ENCODE data around the gene STARD8.

The STARD8 gene

GRCh38 chrX:68751372-68751771, 103.9 kb downstream of the STARD8 start:
- no peak for DNase-seq (ENCODE audit: low read depth)

GRCh38 chrX:68753218-68753617, 105.8 kb downstream of the STARD8 start:
- DNase-seq (ENCODE audit: low read depth): no peak

- no peak for DNase-seq (ENCODE audit: low read depth)
Observed at GRCh38 chrX:68754406-68754805, 106.9 kb downstream of the STARD8 start.

- DNase-seq (ENCODE audit: low read depth): no peak
Observed at GRCh38 chrX:68755616-68756125, 108.2 kb downstream of the STARD8 start.

GRCh38 chrX:68757331-68757730, 109.9 kb downstream of the STARD8 start:
- DNase-seq (ENCODE audit: low read depth): no peak

GRCh38 chrX:68757731-68758130, 110.3 kb downstream of the STARD8 start:
- no peak for DNase-seq (ENCODE audit: low read depth)

GRCh38 chrX:68758671-68759070, 111.2 kb downstream of the STARD8 start:
- DNase-seq (ENCODE audit: low read depth): no peak

GRCh38 chrX:68761086-68761485, 113.6 kb downstream of the STARD8 start:
- no peak for DNase-seq (ENCODE audit: low read depth)

- no peak for DNase-seq (ENCODE audit: low read depth)
Observed at GRCh38 chrX:68762766-68763165, 115.3 kb downstream of the STARD8 start.

- DNase-seq (ENCODE audit: low read depth): no peak
Observed at GRCh38 chrX:68763481-68763880, 116.0 kb downstream of the STARD8 start.
